NOMO-1 (cell line): ENCODE measurements around the gene CDKAL1.
"Not testable (repeated sequence)": the region's sequence is repeated elsewhere in the genome, so short reads cannot be mapped to it uniquely, and the experiment has no call there.

Experiments
- DNase-seq, 2 experiments: peaks; one replicate each; lab custom pipeline; 2025; ENCODE audit not compliant: unreplicated experiment in 2 of 2; lab: John Stamatoyannopoulos, UW

The CDKAL1 gene

GRCh38 chr6:20584100-20584731 is 50.0 kb downstream of the CDKAL1 start:
- DNase-seq = no peak

GRCh38 chr6:20589266-20589665 is 55.0 kb downstream of the CDKAL1 start:
- DNase-seq = peak in 1 of 2 experiments; percentile 29

- DNase-seq = not testable (repeated sequence)
These were observed 56.2 kb downstream of the CDKAL1 start for GRCh38 chr6:20590476-20590875.

- not testable (repeated sequence) for DNase-seq
These were observed 60.1 kb downstream of the CDKAL1 start for GRCh38 chr6:20594299-20594853.

GRCh38 chr6:20599302-20600051 is 65.2 kb downstream of the CDKAL1 start:
- DNase-seq = no peak

GRCh38 chr6:20600831-20601230 is 66.6 kb downstream of the CDKAL1 start:
- DNase-seq = no peak

- DNase-seq = no peak
These were observed 69.9 kb downstream of the CDKAL1 start for GRCh38 chr6:20604159-20604558.

- no peak for DNase-seq
These were observed 70.8 kb downstream of the CDKAL1 start for GRCh38 chr6:20605061-20605460.

- no peak for DNase-seq
These were observed 71.3 kb downstream of the CDKAL1 start for GRCh38 chr6:20605581-20605980.

- DNase-seq = no peak
These were observed 72.6 kb downstream of the CDKAL1 start for GRCh38 chr6:20606831-20607230.

GRCh38 chr6:20608356-20608755 is 74.1 kb downstream of the CDKAL1 start:
- DNase-seq = no peak

- no peak for DNase-seq
These were observed 74.6 kb downstream of the CDKAL1 start for GRCh38 chr6:20608905-20609304.

GRCh38 chr6:20609924-20610323 is 75.7 kb downstream of the CDKAL1 start:
- not testable (repeated sequence) for DNase-seq

- DNase-seq = no peak
These were observed 76.5 kb downstream of the CDKAL1 start for GRCh38 chr6:20610636-20611370.

GRCh38 chr6:20617537-20617936 is 83.3 kb downstream of the CDKAL1 start:
- not testable (repeated sequence) for DNase-seq

GRCh38 chr6:20620043-20620442 is 85.8 kb downstream of the CDKAL1 start:
- DNase-seq = no peak

- DNase-seq = no peak
These were observed 89.5 kb downstream of the CDKAL1 start for GRCh38 chr6:20623761-20624160.

GRCh38 chr6:20626165-20626564 is 91.9 kb downstream of the CDKAL1 start:
- no peak for DNase-seq

GRCh38 chr6:20629509-20629908 is 95.3 kb downstream of the CDKAL1 start:
- DNase-seq = no peak

- no peak for DNase-seq
These were observed 95.9 kb downstream of the CDKAL1 start for GRCh38 chr6:20630136-20630535.
